GM12865 (cell line): Measurements from ENCODE around the gene COMMD3.

Experiments used
- DNase-seq: peaks from one replicate; pipeline ENCODE4 v3.0.0; 2010; ENCODE audit warnings: low read depth
- H3K4me3 ChIP-seq: 2 replicates; pipeline ENCODE4 v1.5.1; 2011; ENCODE audit warnings: mild to moderate bottlenecking, low read depth, low read length, control low read depth
- CTCF ChIP-seq: IDR thresholded peaks from 2 replicates; pipeline ENCODE4 v1.5.1; 2011; ENCODE audit warnings: low read length, control low read depth, low read depth, inconsistent platforms; ENCODE audit not compliant: insufficient read depth; ENCODE audit errors: missing control alignments

Gene COMMD3

GRCh38 chr10:22343731-22344130 is 27.5 kb downstream of the COMMD3 start:
- no peak overlapping the region for H3K4me3 ChIP-seq
- no peak for DNase-seq
- TF ChIP-seq CTCF, result no peak

DNA sequence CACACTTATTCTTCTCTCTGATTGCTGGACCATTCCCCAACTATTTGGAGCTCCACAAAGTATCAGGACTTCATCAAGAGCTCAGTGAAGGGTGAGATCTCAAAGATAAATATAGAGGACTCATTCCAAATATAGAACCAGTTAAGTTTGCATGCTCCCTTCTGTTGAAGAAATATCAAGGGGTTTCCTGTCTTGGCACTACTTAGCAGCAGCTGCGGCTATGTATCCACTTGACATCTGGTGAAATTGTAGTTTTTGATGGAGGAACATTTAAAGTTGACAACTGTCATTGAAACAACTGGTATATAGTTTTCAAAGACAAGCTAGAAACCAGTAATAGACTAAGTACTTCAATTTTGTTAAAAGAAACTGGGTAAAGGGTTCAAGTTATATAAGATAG is 28.1 kb downstream of the COMMD3 start:
- H3K4me3 ChIP-seq, result no peak overlapping the region
- DNase-seq, result no peak
- no peak for TF ChIP-seq CTCF

- no peak for DNase-seq
- TF ChIP-seq CTCF, result no peak
- peak overlapping the region; percentile 5; the same call in 1 of the 2 replicates for H3K4me3 ChIP-seq
These were observed 28.7 kb downstream of the COMMD3 start for GRCh38 chr10:22344781-22345300.

GRCh38 chr10:22345301-22346095 is 29.3 kb downstream of the COMMD3 start, which contains the start of gene SPAG6:
Gene SPAG6 (plus strand): TSS chr10:22345496. CDS start chr10:22345612, 116 bp downstream.
- peak; percentile 37 for DNase-seq
- peak within 1 kb of the TSS; percentile 5; the same call in 1 of the 2 replicates for H3K4me3 ChIP-seq
- TF ChIP-seq CTCF, result no peak

DNA sequence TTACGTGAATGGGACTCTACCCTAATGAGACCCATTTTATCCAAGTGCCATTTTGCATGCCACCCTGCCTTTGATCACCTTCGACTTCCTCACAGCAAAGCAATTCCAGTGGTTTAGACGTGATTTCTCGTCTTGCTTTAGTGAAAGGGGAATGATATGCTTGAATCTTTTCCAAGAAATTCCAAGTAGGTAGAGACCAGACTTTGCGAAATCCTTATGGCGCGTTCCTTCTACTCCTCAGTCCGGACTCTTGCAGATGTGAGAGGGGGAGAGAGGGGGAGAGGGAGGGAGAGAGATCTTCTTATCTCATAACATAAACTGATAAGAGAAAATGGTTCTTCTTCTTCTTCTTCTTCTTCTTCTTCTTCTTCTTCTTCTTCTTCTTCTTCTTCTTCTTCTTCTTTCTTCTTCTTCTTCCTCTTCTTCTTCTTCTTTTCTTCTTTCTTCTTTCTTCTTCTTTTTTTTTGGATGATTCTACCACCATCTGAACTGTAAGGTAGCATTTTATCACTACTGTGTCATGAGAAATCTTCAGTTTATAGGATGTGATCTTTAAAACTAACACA is 30.0 kb downstream of the COMMD3 start:
- no peak for DNase-seq
- TF ChIP-seq CTCF, result no peak
- no peak overlapping the region for H3K4me3 ChIP-seq

DNA sequence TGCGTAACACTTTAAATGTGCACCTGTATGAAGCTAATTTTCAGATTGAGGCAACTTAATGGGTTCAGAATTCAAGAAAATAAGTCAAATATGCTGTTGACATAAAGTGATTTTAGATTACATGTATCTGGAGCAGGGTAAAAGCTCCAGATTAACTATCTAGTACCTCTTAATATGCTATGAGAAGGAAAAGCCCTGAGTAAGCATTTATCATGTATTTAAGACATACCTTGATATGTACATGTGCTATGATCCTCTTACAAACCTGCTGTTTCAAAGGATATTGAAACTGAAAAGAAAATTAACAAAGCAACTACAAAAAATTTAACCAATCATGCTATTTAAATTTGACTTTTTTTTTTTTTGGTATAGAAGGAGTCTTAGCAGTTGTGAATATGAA is 33.6 kb downstream of the COMMD3 start:
- H3K4me3 ChIP-seq, result no peak overlapping the region
- no peak for TF ChIP-seq CTCF
- DNase-seq, result no peak
